ENCODE measurements around the gene PALD1.

The PALD1 gene

GRCh38 chr10:70593513-70593890 is 114.9 kb downstream of the PALD1 start:
- in situ Hi-C loops (cut with HindIII; ENCODE audit: low sequenced_read_pairs), result no loop called here
- no peak for DNase-seq (ENCODE audit: low read depth, low spot score)
- H3K4me3 ChIP-seq (ENCODE audit: low read depth, low read length), result no peak overlapping the region
- no peak for TF ChIP-seq CTCF (IDR thresholded peaks at IDR 0.05; ENCODE audit: low read depth, low read length)

GRCh38 chr10:70594161-70594560 is 115.6 kb downstream of the PALD1 start:
- no peak for TF ChIP-seq CTCF (IDR thresholded peaks at IDR 0.05; ENCODE audit: low read depth, low read length)
- in situ Hi-C loops (cut with HindIII; ENCODE audit: low sequenced_read_pairs), result no loop called here
- no peak for DNase-seq (ENCODE audit: low read depth, low spot score)
- no peak overlapping the region for H3K4me3 ChIP-seq (ENCODE audit: low read depth, low read length)

GRCh38 chr10:70595566-70596016 is 117.0 kb downstream of the PALD1 start:
- no peak overlapping the region for H3K4me3 ChIP-seq (ENCODE audit: low read depth, low read length)
- DNase-seq (ENCODE audit: low read depth, low spot score), result no peak
- TF ChIP-seq CTCF (IDR thresholded peaks at IDR 0.05; ENCODE audit: low read depth, low read length), result no peak
- in situ Hi-C loops (cut with HindIII; ENCODE audit: low sequenced_read_pairs), result no loop called here

GRCh38 chr10:70596110-70596798 is 117.7 kb downstream of the PALD1 start:
- no peak overlapping the region for H3K4me3 ChIP-seq (ENCODE audit: low read depth, low read length)
- TF ChIP-seq CTCF (IDR thresholded peaks at IDR 0.05; ENCODE audit: low read depth, low read length), result no peak
- DNase-seq (ENCODE audit: low read depth, low spot score), result no peak
- in situ Hi-C loops (cut with HindIII; ENCODE audit: low sequenced_read_pairs), result no loop called here

GRCh38 chr10:70596860-70597809 is 118.6 kb downstream of the PALD1 start:
- H3K4me3 ChIP-seq (ENCODE audit: low read depth, low read length), result no peak overlapping the region
- in situ Hi-C loops (cut with HindIII; ENCODE audit: low sequenced_read_pairs), result no loop called here
- DNase-seq (ENCODE audit: low read depth, low spot score), result no peak
- no peak for TF ChIP-seq CTCF (IDR thresholded peaks at IDR 0.05; ENCODE audit: low read depth, low read length)

GRCh38 chr10:70597856-70598815 is 119.6 kb downstream of the PALD1 start:
- in situ Hi-C loops (cut with HindIII; ENCODE audit: low sequenced_read_pairs), result no loop called here

More at GRCh38 chr10:70597856-70598815, 119.6 kb downstream of the PALD1 start:
- no peak for TF ChIP-seq CTCF (IDR thresholded peaks at IDR 0.05; ENCODE audit: low read depth, low read length)
- no peak for DNase-seq (ENCODE audit: low read depth, low spot score)
- no peak overlapping the region for H3K4me3 ChIP-seq (ENCODE audit: low read depth, low read length)
